Transverse colon (tissue), 4 donors: ENCODE data around the gene MIER2. TPM values are rescaled to one million over a fixed set of nuclear protein-coding genes. Genes with fewer than 3 reads are reported as not detected.

ENCODE experiments used
- DNase-seq: peaks from one replicate; pipeline ENCODE4 v3.0.0-alpha.2; 2019
- H3K27ac ChIP-seq, 4 donors: fragments of 200-600 bp; sonication (generic); 2 replicates each; pipeline ENCODE4 v1.5.1; 2016 to 2018; ENCODE audit warnings: inconsistent platforms in 4 of 4
- H3K27me3 ChIP-seq: fragments of 200-600 bp; sonication (generic); 2 replicates; pipeline ENCODE4 v1.5.1; 2017; ENCODE audit warnings: inconsistent platforms
- H3K36me3 ChIP-seq, 4 donors: fragments of 200-600 bp; sonication (generic); 2 replicates each; pipeline ENCODE4 v1.5.1; 2017 to 2019; ENCODE audit warnings: inconsistent platforms in 4 of 4
- H3K4me1 ChIP-seq, 4 donors: fragments of 200-600 bp; sonication (generic); 2 replicates each; pipeline ENCODE4 v1.5.1; 2017 to 2020; ENCODE audit warnings: inconsistent platforms in 4 of 4
- H3K4me3 ChIP-seq, 4 donors: fragments of 200-600 bp; sonication (generic); 1 replicate in 1 of 4; 2 replicates in 3 of 4; pipeline versions ENCODE4 v1.5.1 to v1.6.1; 2017 to 2019; ENCODE audit warnings: inconsistent platforms in 4 of 4
- H3K9me3 ChIP-seq, 2 donors: fragments of 200-600 bp; sonication (generic); 2 replicates each; pipeline ENCODE4 v1.5.1; 2017 to 2019; ENCODE audit warnings: inconsistent platforms in 2 of 2
- CTCF ChIP-seq, 5 experiments: fragments of 200-600 bp in 3 of 5; fragments of 450-650 bp in 2 of 5; sonication (generic) in 3 of 5; IDR thresholded peaks; 1 replicate in 2 of 5; 2 replicates in 3 of 5; pipeline ENCODE4 v1.5.1; 2016 to 2017; ENCODE audit warnings: antibody characterized with exemption in 5 of 5, inconsistent platforms in 3 of 5, mild to moderate bottlenecking in 2 of 5, moderate library complexity in 1 of 5
- EP300 ChIP-seq: sonication (generic); formaldehyde crosslinking; IDR thresholded peaks from one replicate; pipeline ENCODE4 v1.6.1; 2017; ENCODE audit warnings: antibody characterized with exemption, low read depth
- POLR2A ChIP-seq: fragments of 450-650 bp; IDR thresholded peaks from one replicate; pipeline ENCODE4 v1.6.1; 2016; ENCODE audit warnings: antibody characterized with exemption, mild to moderate bottlenecking, moderate library complexity
- POLR2AphosphoS5 ChIP-seq, 3 donors: sonication (generic); formaldehyde crosslinking; IDR thresholded peaks; one replicate each; pipeline ENCODE4 v1.6.1; 2016; ENCODE audit warnings: antibody characterized with exemption in 3 of 3
- WGBS, 2 donors: methylation state at CpG; one replicate each; pipeline ENCODE4 v1.1.5; 2018; ENCODE audit warnings: low coverage in 1 of 2; 5-methylcytosine and 5-hydroxymethylcytosine counted together
- in situ Hi-C, 4 donors: fragments of 200-750 bp; cut with MboI; loops; one replicate each; pipeline versions ENCODE4 v1.15.0 to v1.15.1; 2017; ENCODE audit warnings: low sequenced_read_pairs in 3 of 4, low pct_ligation_motif_present in 1 of 4, low pct_unique_long_range_greater_than_20kb in 1 of 4
- intact Hi-C: fragments of 100-400 bp; cut with DNase I; formaldehyde crosslinking; loops from one replicate; pipeline ENCODE4 v1.15.1; 2023; ENCODE audit warnings: low total_unique reads
- total RNA-seq, 4 donors: library from RNA; depleted of rRNA; stranded (reverse); fragments of >200 nt; gene quantifications; one replicate each; pipeline ENCODE4 v1.1.0, GENCODE V29; 2016

MIER2 gene
- total RNA-seq, 4 donors from 2014 or later, result 8.2 to 41.1 (median 16.7) TPM

- in situ Hi-C loops (no loop called here), intact Hi-C loops (no loop called here)
- DNase-seq, result no peak
- Histone ChIP-seq H3K4me3 (no peak overlapping the region), H3K27ac (no peak overlapping the region), H3K4me1 (peaks cover 11 to 34% (median 30%) of the 10 kb centered on the region in 4 donors), H3K36me3 (peaks cover 0 to 2% (median 0%) of the 10 kb centered on the region in 4 donors), H3K9me3 (no peaks in the 10 kb centered on the region), H3K27me3 (no peaks in the 10 kb centered on the region)
- WGBS, 2 donors, result 92 to 94% methylated on average over 6 to 10 of the region's 10 CpGs
- no peak for TF ChIP-seq EP300
- TF ChIP-seq POLR2A, result no peak
- no peak for TF ChIP-seq POLR2AphosphoS5 (IDR thresholded peaks at IDR 0.05)
- TF ChIP-seq CTCF (IDR thresholded peaks at IDR 0.05), result no peak
Measured at GRCh38 chr19:339262-339887, 5.2 kb downstream of the MIER2 start.

DNA sequence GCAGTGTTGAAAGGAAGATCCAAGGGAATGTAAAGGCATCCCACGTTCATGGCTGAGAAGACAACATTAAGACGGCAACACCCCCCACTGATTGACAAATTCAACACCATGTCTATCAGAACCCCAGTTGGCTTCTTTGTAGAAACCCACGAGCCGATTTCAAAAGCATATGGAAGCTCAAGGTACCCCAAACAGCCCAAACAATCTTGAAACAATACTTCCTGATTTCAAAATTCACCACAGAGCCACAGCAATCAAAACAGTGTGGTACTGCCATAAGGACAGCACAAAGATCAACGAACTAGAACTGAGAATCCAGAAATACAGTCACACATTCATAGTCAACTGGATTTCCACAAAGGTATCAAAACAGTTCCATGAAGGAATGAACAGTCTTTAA, 6.2 kb downstream of the MIER2 start:
- Histone ChIP-seq H3K4me3 (no peak overlapping the region), H3K36me3 (peaks cover 0 to 6% (median 0%) of the 10 kb centered on the region in 4 donors), H3K27ac (no peak overlapping the region), H3K27me3 (no peaks in the 10 kb centered on the region), H3K4me1 (peaks cover 11 to 29% (median 25%) of the 10 kb centered on the region in 4 donors), H3K9me3 (no peaks in the 10 kb centered on the region)
- no peak for DNase-seq
- intact Hi-C loops (no loop called here), in situ Hi-C loops (no loop called here)
- 77 to 86% methylated on average over 3 to 5 of the region's 5 CpGs for WGBS, 2 donors
- no peak for TF ChIP-seq POLR2AphosphoS5 (IDR thresholded peaks at IDR 0.05)
- no peak for TF ChIP-seq CTCF (IDR thresholded peaks at IDR 0.05)
- TF ChIP-seq EP300, result no peak
- TF ChIP-seq POLR2A, result no peak

- Histone ChIP-seq H3K27ac (no peak overlapping the region), H3K36me3 (peaks cover 0 to 11% (median 4%) of the 10 kb centered on the region in 4 donors), H3K27me3 (no peaks in the 10 kb centered on the region), H3K4me3 (no peak overlapping the region), H3K9me3 (no peaks in the 10 kb centered on the region), H3K4me1 (peaks cover 0 to 7% (median 3%) of the 10 kb centered on the region in 4 donors)
- in situ Hi-C loops (no loop called here), intact Hi-C loops (no loop called here)
- TF ChIP-seq CTCF (IDR thresholded peaks at IDR 0.05) (no peak), POLR2AphosphoS5 (IDR thresholded peaks at IDR 0.05) (no peak), POLR2A (no peak), EP300 (no peak)
- 83 to 93% methylated on average over 1 to 20 of the region's 20 CpGs for WGBS, 2 donors
- DNase-seq, result no peak
Measured at GRCh38 chr19:336067-336614, 8.5 kb downstream of the MIER2 start.

DNA sequence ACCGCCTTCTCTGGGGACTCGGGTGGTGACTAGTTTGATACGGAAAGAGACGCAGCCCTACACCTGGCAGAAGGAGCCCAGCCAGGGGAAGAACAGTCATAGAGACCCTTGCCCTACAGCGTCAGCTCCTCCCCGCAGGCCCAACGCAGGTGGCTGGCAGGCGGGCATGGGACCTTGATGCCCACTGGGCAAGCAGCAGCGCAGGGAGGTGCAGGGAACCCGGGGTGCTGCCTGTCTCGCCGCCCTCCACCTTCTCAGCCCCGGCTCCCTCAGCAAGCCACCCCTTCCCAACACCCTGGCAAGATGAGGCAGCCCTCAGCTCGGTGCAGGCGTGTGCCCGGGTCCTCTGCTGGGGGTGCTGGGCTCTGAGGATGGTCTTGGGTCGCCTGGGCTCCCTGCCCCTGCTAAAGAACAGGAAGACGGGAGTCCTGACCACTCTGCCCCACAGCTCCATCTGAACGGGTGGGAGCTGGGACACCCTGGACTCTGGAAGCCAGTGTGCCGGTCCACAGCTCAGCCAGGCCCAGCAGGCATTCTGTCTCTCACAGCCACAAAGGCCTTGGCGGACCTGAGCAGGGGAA, 9.0 kb downstream of the MIER2 start:
- peaks cover 0 to 2% (median under 1%) of the 10 kb centered on the region in 4 donors for H3K4me1 ChIP-seq
- peaks cover 0 to 16% (median 7%) of the 10 kb centered on the region in 4 donors for H3K36me3 ChIP-seq
- no peak overlapping the region for H3K4me3 ChIP-seq
- intact Hi-C loops, result no loop called here
- TF ChIP-seq CTCF (IDR thresholded peaks at IDR 0.05) (no peak), EP300 (no peak), POLR2AphosphoS5 (IDR thresholded peaks at IDR 0.05) (no peak), POLR2A (no peak)
- in situ Hi-C loops, result no loop called here
- H3K27ac ChIP-seq, result no peak overlapping the region
- H3K9me3 ChIP-seq, result no peaks in the 10 kb centered on the region
- WGBS, 2 donors, result 90% methylated on average over 21 of the region's 21 CpGs; no CpG with 5 or more reads in 1 of the 2 donors
- no peaks in the 10 kb centered on the region for H3K27me3 ChIP-seq
- no peak for DNase-seq
